Endometrial microvascular endothelial cells (primary cell): ENCODE results near the gene UBE2J1. TPM values are rescaled to one million over a fixed set of nuclear protein-coding genes. Genes with fewer than 3 reads are reported as not detected.
"Not testable (repeated sequence)": the region's sequence is repeated elsewhere in the genome, so short reads cannot be mapped to it uniquely, and the experiment has no call there.

ENCODE experiments used
- in situ Hi-C: cut with HindIII; loops from 2 replicates; pipeline ENCODE4 v1.10.0; 2017; ENCODE audit warnings: low sequenced_read_pairs, low pct_unique_long_range_greater_than_20kb; ENCODE audit errors: inconsistent ontology term
- total RNA-seq: library from RNA; depleted of rRNA; stranded (reverse); fragments of >200 nt; gene quantifications from one replicate; pipeline ENCODE4 v1.2.3, GENCODE V29; 2015; ENCODE audit errors: inconsistent ontology term

The UBE2J1 gene
- total RNA-seq: 52.8 TPM

- in situ Hi-C loops: loop anchor here (25.0 kb wide), 1 partner anchor 390 kb away; the partner anchor contains the start of gene RNGTT
Measured at GRCh38 chr6:89352278-89353117, at the start of gene UBE2J1. TSS of gene UBE2J1 (minus strand) at chr6:89352722. CDS start at chr6:89352569, 153 bp downstream.

GRCh38 chr6:89400912-89401399 lies 48.4 kb upstream of the UBE2J1 start:
- in situ Hi-C loops: no loop called here

GRCh38 chr6:89400050-89400449 lies 47.5 kb upstream of the UBE2J1 start:
- in situ Hi-C loops: no loop called here

GRCh38 chr6:89398762-89399525 lies 46.4 kb upstream of the UBE2J1 start:
- in situ Hi-C loops: no loop called here

- in situ Hi-C loops: not testable (repeated sequence)
Measured at GRCh38 chr6:89397884-89398283, 45.4 kb upstream of the UBE2J1 start.

GRCh38 chr6:89393659-89394058 lies 41.1 kb upstream of the UBE2J1 start:
- in situ Hi-C loops: no loop called here

GRCh38 chr6:89392823-89393222 lies 40.3 kb upstream of the UBE2J1 start:
- in situ Hi-C loops: no loop called here

- in situ Hi-C loops: no loop called here
Measured at GRCh38 chr6:89388846-89389245, 36.3 kb upstream of the UBE2J1 start.

- in situ Hi-C loops: no loop called here
Measured at GRCh38 chr6:89387516-89388201, 35.1 kb upstream of the UBE2J1 start.

GRCh38 chr6:89386917-89387491 lies 34.5 kb upstream of the UBE2J1 start:
- in situ Hi-C loops: no loop called here

- in situ Hi-C loops: no loop called here
Measured at GRCh38 chr6:89385846-89386245, 33.3 kb upstream of the UBE2J1 start.

GRCh38 chr6:89385156-89385667 lies 32.7 kb upstream of the UBE2J1 start:
- in situ Hi-C loops: no loop called here

GRCh38 chr6:89381031-89381430 lies 28.5 kb upstream of the UBE2J1 start:
- in situ Hi-C loops: no loop called here

- in situ Hi-C loops: no loop called here
Measured at GRCh38 chr6:89379281-89379680, 26.8 kb upstream of the UBE2J1 start.

GRCh38 chr6:89378628-89379027 lies 26.1 kb upstream of the UBE2J1 start:
- in situ Hi-C loops: no loop called here

- in situ Hi-C loops: no loop called here
Measured at GRCh38 chr6:89375427-89376267, 23.1 kb upstream of the UBE2J1 start.

- in situ Hi-C loops: loop anchor here (25.0 kb wide), 1 partner anchor 410 kb away; the partner anchor contains the start of gene RNGTT
Measured at GRCh38 chr6:89372506-89372901, 20.0 kb upstream of the UBE2J1 start.
